HL-60 (cell line): ENCODE measurements around the gene SH3BP5.

Experiments
- DNase-seq, 2 experiments: peaks; one replicate each; pipeline ENCODE4 v3.0.0-alpha.2; 2010 to 2020; ENCODE audit warnings: low read depth in 1 of 2, low spot score in 1 of 2
- H3K27ac ChIP-seq: fragments of 250-450 bp; sonication (Bioruptor Pico); replicated peaks from 2 replicates; pipeline ENCODE4 v1.5.1; 2020; ENCODE audit warnings: mild to moderate bottlenecking, moderate library complexity
- H3K27me3 ChIP-seq: fragments of 250-450 bp; sonication (Bioruptor Pico); 2 replicates; pipeline ENCODE4 v1.5.1; 2021; ENCODE audit warnings: mild to moderate bottlenecking, moderate library complexity; ENCODE audit not compliant: insufficient read depth, poor library complexity, severe bottlenecking
- H3K4me3 ChIP-seq: replicated peaks from 2 replicates; pipeline ENCODE4 v1.5.1; 2011; ENCODE audit warnings: mild to moderate bottlenecking, control low read depth, low read length; ENCODE audit not compliant: insufficient read depth
- GABPA ChIP-seq: IDR thresholded peaks from 2 replicates; pipeline ENCODE4 v1.6.1; 2012; ENCODE audit warnings: low read depth
- POLR2AphosphoS5 ChIP-seq: IDR thresholded peaks from 2 replicates; pipeline ENCODE4 v1.6.1; 2012; ENCODE audit warnings: low read depth
- SPI1 ChIP-seq: IDR thresholded peaks from 2 replicates; pipeline ENCODE4 v1.6.1; 2012; ENCODE audit warnings: low read depth, mild to moderate bottlenecking, borderline replicate concordance
- TF ChIP-seq, protein P1 (sequence below): IDR thresholded peaks from 2 replicates; pipeline ENCODE4 v1.6.1; 2012; ENCODE audit warnings: low read depth; ENCODE audit not compliant: insufficient replicate concordance
- TF ChIP-seq, protein P2 (sequence below): IDR thresholded peaks from one replicate; pipeline ENCODE4 v1.5.1; 2011; ENCODE audit warnings: low read length, control low read depth, inconsistent platforms; ENCODE audit not compliant: insufficient read depth

The SH3BP5 gene

GRCh38 chr3:15356176-15356575 lies 23.8 kb upstream of the SH3BP5 start:
- H3K4me3 ChIP-seq: no peak overlapping the region
- no peak overlapping the region for H3K27ac ChIP-seq
- TF ChIP-seq, protein P1, sequence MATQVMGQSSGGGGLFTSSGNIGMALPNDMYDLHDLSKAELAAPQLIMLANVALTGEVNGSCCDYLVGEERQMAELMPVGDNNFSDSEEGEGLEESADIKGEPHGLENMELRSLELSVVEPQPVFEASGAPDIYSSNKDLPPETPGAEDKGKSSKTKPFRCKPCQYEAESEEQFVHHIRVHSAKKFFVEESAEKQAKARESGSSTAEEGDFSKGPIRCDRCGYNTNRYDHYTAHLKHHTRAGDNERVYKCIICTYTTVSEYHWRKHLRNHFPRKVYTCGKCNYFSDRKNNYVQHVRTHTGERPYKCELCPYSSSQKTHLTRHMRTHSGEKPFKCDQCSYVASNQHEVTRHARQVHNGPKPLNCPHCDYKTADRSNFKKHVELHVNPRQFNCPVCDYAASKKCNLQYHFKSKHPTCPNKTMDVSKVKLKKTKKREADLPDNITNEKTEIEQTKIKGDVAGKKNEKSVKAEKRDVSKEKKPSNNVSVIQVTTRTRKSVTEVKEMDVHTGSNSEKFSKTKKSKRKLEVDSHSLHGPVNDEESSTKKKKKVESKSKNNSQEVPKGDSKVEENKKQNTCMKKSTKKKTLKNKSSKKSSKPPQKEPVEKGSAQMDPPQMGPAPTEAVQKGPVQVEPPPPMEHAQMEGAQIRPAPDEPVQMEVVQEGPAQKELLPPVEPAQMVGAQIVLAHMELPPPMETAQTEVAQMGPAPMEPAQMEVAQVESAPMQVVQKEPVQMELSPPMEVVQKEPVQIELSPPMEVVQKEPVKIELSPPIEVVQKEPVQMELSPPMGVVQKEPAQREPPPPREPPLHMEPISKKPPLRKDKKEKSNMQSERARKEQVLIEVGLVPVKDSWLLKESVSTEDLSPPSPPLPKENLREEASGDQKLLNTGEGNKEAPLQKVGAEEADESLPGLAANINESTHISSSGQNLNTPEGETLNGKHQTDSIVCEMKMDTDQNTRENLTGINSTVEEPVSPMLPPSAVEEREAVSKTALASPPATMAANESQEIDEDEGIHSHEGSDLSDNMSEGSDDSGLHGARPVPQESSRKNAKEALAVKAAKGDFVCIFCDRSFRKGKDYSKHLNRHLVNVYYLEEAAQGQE: no peak
- no peak for TF ChIP-seq GABPA
- no peak for TF ChIP-seq SPI1
- TF ChIP-seq, protein P2, sequence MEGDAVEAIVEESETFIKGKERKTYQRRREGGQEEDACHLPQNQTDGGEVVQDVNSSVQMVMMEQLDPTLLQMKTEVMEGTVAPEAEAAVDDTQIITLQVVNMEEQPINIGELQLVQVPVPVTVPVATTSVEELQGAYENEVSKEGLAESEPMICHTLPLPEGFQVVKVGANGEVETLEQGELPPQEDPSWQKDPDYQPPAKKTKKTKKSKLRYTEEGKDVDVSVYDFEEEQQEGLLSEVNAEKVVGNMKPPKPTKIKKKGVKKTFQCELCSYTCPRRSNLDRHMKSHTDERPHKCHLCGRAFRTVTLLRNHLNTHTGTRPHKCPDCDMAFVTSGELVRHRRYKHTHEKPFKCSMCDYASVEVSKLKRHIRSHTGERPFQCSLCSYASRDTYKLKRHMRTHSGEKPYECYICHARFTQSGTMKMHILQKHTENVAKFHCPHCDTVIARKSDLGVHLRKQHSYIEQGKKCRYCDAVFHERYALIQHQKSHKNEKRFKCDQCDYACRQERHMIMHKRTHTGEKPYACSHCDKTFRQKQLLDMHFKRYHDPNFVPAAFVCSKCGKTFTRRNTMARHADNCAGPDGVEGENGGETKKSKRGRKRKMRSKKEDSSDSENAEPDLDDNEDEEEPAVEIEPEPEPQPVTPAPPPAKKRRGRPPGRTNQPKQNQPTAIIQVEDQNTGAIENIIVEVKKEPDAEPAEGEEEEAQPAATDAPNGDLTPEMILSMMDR: no peak
- TF ChIP-seq POLR2AphosphoS5: no peak
- H3K27me3 ChIP-seq: no peaks in the 10 kb centered on the region
- DNase-seq: no peak

GRCh38 chr3:15355086-15355485 lies 22.7 kb upstream of the SH3BP5 start:
- no peak overlapping the region for H3K27ac ChIP-seq
- TF ChIP-seq, protein P2: no peak
- TF ChIP-seq, protein P1: no peak
- TF ChIP-seq POLR2AphosphoS5 (no peak), SPI1 (no peak), GABPA (no peak)
- DNase-seq: no peak
- H3K4me3 ChIP-seq: no peak overlapping the region
- no peaks in the 10 kb centered on the region for H3K27me3 ChIP-seq

GRCh38 chr3:15354485-15354884 lies 22.1 kb upstream of the SH3BP5 start:
- H3K4me3 ChIP-seq: no peak overlapping the region
- H3K27ac ChIP-seq: no peak overlapping the region
- no peak for TF ChIP-seq SPI1
- TF ChIP-seq, protein P2: no peak
- TF ChIP-seq, protein P1: no peak
- TF ChIP-seq GABPA: no peak
- no peak for TF ChIP-seq POLR2AphosphoS5
- H3K27me3 ChIP-seq: no peaks in the 10 kb centered on the region
- DNase-seq: no peak
